Neural progenitor cell (in vitro differentiated cells): ENCODE data around the gene SNX9. TPM values are rescaled to one million over a fixed set of nuclear protein-coding genes. Genes with fewer than 3 reads are reported as not detected.

Source experiments
- DNase-seq: peaks from one replicate; pipeline ENCODE4 v3.0.0-alpha.2; 2016; ENCODE audit warnings: low spot score
- H2AFZ ChIP-seq: fragments of 200-600 bp; sonication (generic); replicated peaks from 2 replicates; pipeline ENCODE4 v1.6.1; 2016; ENCODE audit warnings: antibody characterized with exemption
- H3F3A ChIP-seq: fragments of 200-600 bp; sonication (generic); 2 replicates; pipeline ENCODE4 v1.6.1; 2016; ENCODE audit warnings: antibody characterized with exemption, low read depth
- H3K27ac ChIP-seq: fragments of 200-600 bp; sonication (generic); 2 replicates; pipeline ENCODE4 v1.5.1; 2016; ENCODE audit warnings: mild to moderate bottlenecking
- H3K27me3 ChIP-seq: fragments of 200-600 bp; sonication (generic); 2 replicates; pipeline ENCODE4 v1.6.1; 2016; ENCODE audit warnings: mild to moderate bottlenecking, moderate library complexity
- H3K36me3 ChIP-seq: fragments of 200-600 bp; sonication (generic); 2 replicates; pipeline ENCODE4 v1.5.1; 2016
- H3K4me1 ChIP-seq: fragments of 200-600 bp; sonication (generic); 2 replicates; pipeline ENCODE4 v1.6.1; 2016; ENCODE audit warnings: mixed run types
- H3K4me2 ChIP-seq: fragments of 200-600 bp; sonication (generic); 2 replicates; pipeline ENCODE4 v1.6.1; 2016
- H3K4me3 ChIP-seq: fragments of 200-600 bp; sonication (generic); 2 replicates; pipeline ENCODE4 v1.5.1; 2016
- H3K79me2 ChIP-seq: fragments of 200-600 bp; sonication (generic); 2 replicates; pipeline ENCODE4 v1.6.1; 2016; ENCODE audit warnings: low read depth
- H3K9ac ChIP-seq: fragments of 200-600 bp; sonication (generic); 2 replicates; pipeline ENCODE4 v1.6.1; 2016
- H3K9me3 ChIP-seq: fragments of 200-600 bp; sonication (generic); 2 replicates; pipeline ENCODE4 v1.5.1; 2016; ENCODE audit warnings: low read depth
- H4K20me1 ChIP-seq: fragments of 200-600 bp; sonication (generic); 2 replicates; pipeline ENCODE4 v1.6.1; 2016; ENCODE audit warnings: low read depth
- H3K27ac Mint-ChIP-seq: 3 replicates; pipeline ENCODE4 v1.8.0; 2021; ENCODE audit warnings: mixed read lengths
- H3K27me3 Mint-ChIP-seq: 2 replicates; pipeline ENCODE4 v1.8.0; 2022; ENCODE audit warnings: low read depth, mild to moderate bottlenecking, inconsistent platforms, moderate library complexity, mixed read lengths; ENCODE audit not compliant: insufficient read depth
- H3K36me3 Mint-ChIP-seq: 3 replicates; pipeline ENCODE4 v1.8.0; 2021; ENCODE audit warnings: mixed read lengths
- H3K4me1 Mint-ChIP-seq: 3 replicates; pipeline ENCODE4 v1.8.0; 2021; ENCODE audit warnings: mixed read lengths
- H3K4me3 Mint-ChIP-seq: 3 replicates; pipeline ENCODE4 v1.8.0; 2021; ENCODE audit warnings: mild to moderate bottlenecking, moderate library complexity, mixed read lengths
- H3K9me3 Mint-ChIP-seq: 3 replicates; pipeline ENCODE4 v1.8.0; 2020; ENCODE audit warnings: mixed read lengths
- EZH2 ChIP-seq: fragments of 200-600 bp; sonication (generic); IDR thresholded peaks from 2 replicates; pipeline ENCODE4 v1.6.1; 2017; ENCODE audit warnings: antibody characterized with exemption, mild to moderate bottlenecking, moderate library complexity
- EZH2phosphoT487 ChIP-seq: fragments of 200-600 bp; sonication (generic); IDR thresholded peaks from 2 replicates; pipeline ENCODE4 v1.6.1; 2017; ENCODE audit warnings: antibody characterized with exemption
- total RNA-seq: library from RNA; depleted of rRNA; stranded (reverse); fragments of >200 nt; gene quantifications from 2 replicates; pipeline ENCODE4 v1.2.3, GENCODE V29; 2015; ENCODE audit warnings: low replicate concordance
- TF ChIP-seq, protein P1 (sequence below): fragments of 200-600 bp; sonication (generic); IDR thresholded peaks from 2 replicates; pipeline ENCODE4 v1.5.1; 2017; ENCODE audit warnings: antibody characterized with exemption, mild to moderate bottlenecking

The SNX9 gene
- total RNA-seq, 1 donor from 2014 or later: 17.8 TPM

DNA sequence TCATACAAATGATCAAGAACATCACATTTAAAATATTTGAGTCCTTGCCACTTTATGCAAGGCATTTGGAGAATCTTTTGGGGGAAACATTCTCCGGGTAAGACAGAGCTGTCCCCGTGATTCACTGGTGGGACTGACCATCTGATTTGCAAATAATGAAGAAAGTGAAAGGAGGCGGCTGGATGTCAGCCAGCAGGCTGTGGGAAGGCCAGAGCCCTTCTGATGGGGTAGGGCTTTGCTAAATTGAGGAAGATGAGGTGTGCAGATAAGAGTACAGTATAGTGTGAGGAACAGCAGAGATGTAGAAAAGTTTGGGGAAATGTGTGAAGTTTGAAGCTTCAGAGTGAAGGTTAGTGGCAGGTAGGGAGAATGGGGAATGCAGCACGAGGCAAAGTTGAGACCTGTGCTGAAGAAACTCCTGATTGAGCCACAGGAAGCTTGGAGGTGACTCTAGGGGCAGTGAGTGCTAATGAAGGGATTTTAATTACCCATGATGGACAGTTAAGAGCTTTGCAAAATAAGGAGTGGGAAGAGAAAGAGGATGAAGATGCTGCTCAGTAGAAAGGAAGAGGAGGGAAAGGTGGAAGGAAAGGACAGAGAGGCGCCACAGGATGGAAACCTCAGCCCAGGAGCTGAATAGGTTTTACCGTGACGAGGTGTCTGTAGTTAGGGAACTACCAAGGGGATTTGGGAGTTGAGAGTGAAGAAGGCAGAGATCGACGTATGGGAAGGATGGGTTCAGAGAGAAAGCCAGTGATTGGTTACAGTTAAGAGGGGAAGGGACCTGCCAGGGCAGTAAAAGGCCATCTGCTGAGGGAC lies 68.7 kb downstream of the SNX9 start:
- H3K4me1 Mint-ChIP-seq: no peaks in the 10 kb centered on the region
- H3K27ac ChIP-seq: no peak overlapping the region
- H3K4me3 Mint-ChIP-seq: no peak overlapping the region

DNA sequence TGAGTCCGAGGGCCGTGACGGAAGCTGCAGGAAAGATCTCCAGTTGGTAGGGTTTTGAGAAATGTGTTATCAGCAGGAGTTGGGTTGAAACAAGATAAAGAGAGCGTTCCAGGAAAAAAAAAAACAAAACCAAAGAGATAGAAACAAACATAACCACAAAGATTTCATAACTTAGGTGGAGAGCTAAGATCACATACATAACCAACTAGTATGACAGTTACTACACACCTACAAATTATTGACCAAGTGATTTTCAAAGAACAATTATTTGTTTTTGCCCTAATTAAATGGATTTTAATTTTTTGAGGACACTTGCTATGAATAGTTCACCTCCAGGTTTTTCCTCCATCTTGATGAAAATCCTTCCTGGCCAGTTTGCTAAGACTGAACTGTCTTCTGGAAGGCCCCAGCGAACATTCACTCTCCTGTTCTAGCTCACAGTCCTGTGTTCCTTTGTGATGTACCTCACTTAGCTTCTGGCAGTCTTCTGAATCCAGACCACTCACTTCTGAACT lies 69.4 kb downstream of the SNX9 start:
- no peak for DNase-seq
- Mint-ChIP-seq H3K27ac (no peak overlapping the region), H3K4me1 (no peaks in the 10 kb centered on the region), H3K36me3 (peaks cover 24% of the 10 kb centered on the region), H3K4me3 (no peak overlapping the region), H3K27me3 (no peaks in the 10 kb centered on the region), H3K9me3 (no peaks in the 10 kb centered on the region)
- Histone ChIP-seq H4K20me1 (no peaks in the 10 kb centered on the region), H3F3A (peaks cover 4% of the 10 kb centered on the region), H3K4me1 (no peaks in the 10 kb centered on the region), H3K27me3 (no peaks in the 10 kb centered on the region), H3K79me2 (no peaks in the 10 kb centered on the region), H2AFZ (no peak overlapping the region), H3K9ac (no peak overlapping the region), H3K36me3 (no peaks in the 10 kb centered on the region), H3K4me2 (no peak overlapping the region), H3K27ac (no peak overlapping the region), H3K4me3 (no peak overlapping the region), H3K9me3 (no peaks in the 10 kb centered on the region)
- TF ChIP-seq EZH2phosphoT487: no peak
- TF ChIP-seq, protein P1, sequence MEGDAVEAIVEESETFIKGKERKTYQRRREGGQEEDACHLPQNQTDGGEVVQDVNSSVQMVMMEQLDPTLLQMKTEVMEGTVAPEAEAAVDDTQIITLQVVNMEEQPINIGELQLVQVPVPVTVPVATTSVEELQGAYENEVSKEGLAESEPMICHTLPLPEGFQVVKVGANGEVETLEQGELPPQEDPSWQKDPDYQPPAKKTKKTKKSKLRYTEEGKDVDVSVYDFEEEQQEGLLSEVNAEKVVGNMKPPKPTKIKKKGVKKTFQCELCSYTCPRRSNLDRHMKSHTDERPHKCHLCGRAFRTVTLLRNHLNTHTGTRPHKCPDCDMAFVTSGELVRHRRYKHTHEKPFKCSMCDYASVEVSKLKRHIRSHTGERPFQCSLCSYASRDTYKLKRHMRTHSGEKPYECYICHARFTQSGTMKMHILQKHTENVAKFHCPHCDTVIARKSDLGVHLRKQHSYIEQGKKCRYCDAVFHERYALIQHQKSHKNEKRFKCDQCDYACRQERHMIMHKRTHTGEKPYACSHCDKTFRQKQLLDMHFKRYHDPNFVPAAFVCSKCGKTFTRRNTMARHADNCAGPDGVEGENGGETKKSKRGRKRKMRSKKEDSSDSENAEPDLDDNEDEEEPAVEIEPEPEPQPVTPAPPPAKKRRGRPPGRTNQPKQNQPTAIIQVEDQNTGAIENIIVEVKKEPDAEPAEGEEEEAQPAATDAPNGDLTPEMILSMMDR: no peak
- no peak for TF ChIP-seq EZH2

More for the DNA sequence above, 68.7 kb downstream of the SNX9 start:
- H3K9me3 Mint-ChIP-seq: no peaks in the 10 kb centered on the region
- DNase-seq: no peak
- TF ChIP-seq EZH2 (no peak), EZH2phosphoT487 (no peak)
- TF ChIP-seq, protein P1: no peak
- no peaks in the 10 kb centered on the region for H3K27me3 ChIP-seq
- no peaks in the 10 kb centered on the region for H3K9me3 ChIP-seq
- no peaks in the 10 kb centered on the region for H3K36me3 ChIP-seq
- no peak overlapping the region for H2AFZ ChIP-seq
- no peak overlapping the region for H3K4me3 ChIP-seq
- peaks cover 4% of the 10 kb centered on the region for H3F3A ChIP-seq
- H3K27me3 Mint-ChIP-seq: no peaks in the 10 kb centered on the region
- no peaks in the 10 kb centered on the region for H4K20me1 ChIP-seq
- peaks cover 19% of the 10 kb centered on the region for H3K36me3 Mint-ChIP-seq
- no peaks in the 10 kb centered on the region for H3K4me1 ChIP-seq
- H3K9ac ChIP-seq: no peak overlapping the region
- H3K79me2 ChIP-seq: no peaks in the 10 kb centered on the region
- H3K4me2 ChIP-seq: no peak overlapping the region
- no peak overlapping the region for H3K27ac Mint-ChIP-seq

DNA sequence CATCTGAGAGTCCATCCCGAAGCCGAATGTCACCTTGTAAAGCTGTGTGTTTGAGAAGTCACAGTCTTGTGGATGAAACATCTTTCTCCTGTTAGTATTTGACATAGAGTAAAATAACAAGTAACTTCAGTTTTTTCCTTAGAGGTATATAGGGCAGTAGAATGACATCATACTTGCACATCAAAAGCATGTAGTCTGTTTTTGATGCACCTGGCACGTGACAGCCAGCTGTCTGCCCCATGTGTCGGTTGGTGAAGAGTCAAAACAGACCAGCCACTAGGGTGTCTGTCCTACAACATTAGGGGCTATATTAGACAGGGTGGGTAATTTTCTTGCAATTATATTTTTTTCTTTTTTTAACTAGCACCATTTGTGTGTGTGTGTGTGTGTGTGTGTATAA lies 70.2 kb downstream of the SNX9 start:
- Histone ChIP-seq H3K9me3 (no peaks in the 10 kb centered on the region), H3K4me1 (peaks cover 6% of the 10 kb centered on the region), H3K9ac (no peak overlapping the region), H3K27me3 (no peaks in the 10 kb centered on the region), H3K4me2 (no peak overlapping the region), H3K4me3 (no peak overlapping the region), H3K36me3 (no peaks in the 10 kb centered on the region), H3F3A (no peaks in the 10 kb centered on the region), H2AFZ (no peak overlapping the region), H3K79me2 (no peaks in the 10 kb centered on the region), H3K27ac (no peak overlapping the region), H4K20me1 (peaks cover 3% of the 10 kb centered on the region)
- Mint-ChIP-seq H3K9me3 (no peaks in the 10 kb centered on the region), H3K36me3 (peaks cover 18% of the 10 kb centered on the region), H3K4me1 (no peaks in the 10 kb centered on the region), H3K4me3 (no peak overlapping the region), H3K27me3 (no peaks in the 10 kb centered on the region), H3K27ac (no peak overlapping the region)
- no peak for DNase-seq
- TF ChIP-seq, protein P1: no peak
- no peak for TF ChIP-seq EZH2
- no peak for TF ChIP-seq EZH2phosphoT487
